Activated CD4-positive, alpha-beta T cell treated with anti-CD3 and anti-CD28 coated beads, Interleukin-2, Interleukin-6, amounts not matched to agents 100 ng/mL and 50 ng/mL, durations not matched to agents 16 hours and 8 hours (primary cell): ENCODE data around the gene PDSS1.

Experiments used
- DNase-seq: peaks from one replicate; pipeline ENCODE4 v3.0.0-alpha.2; 2020

PDSS1 gene

GRCh38 chr10:26700884-26701630 lies 3.6 kb downstream of the PDSS1 start:
- no peak for DNase-seq

DNA sequence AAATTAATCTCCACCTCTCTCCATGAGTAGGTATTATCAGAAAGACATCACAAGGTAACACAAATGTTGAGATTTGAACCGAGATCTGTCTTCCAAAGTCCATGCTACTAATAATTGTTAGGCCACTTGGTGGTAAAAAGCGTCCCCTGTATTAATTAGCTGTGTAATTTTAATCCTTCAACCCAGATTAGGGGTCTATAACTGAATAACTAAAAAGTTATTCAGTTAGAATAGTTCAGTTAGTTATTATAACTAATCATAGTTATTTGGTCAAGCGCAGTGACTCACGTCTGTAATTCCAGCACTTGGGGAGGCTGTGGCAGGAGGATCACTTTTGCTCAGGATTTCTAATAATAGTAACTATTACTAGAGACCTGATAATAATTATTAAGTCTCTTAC lies 5.6 kb downstream of the PDSS1 start:
- DNase-seq, result no peak

DNA sequence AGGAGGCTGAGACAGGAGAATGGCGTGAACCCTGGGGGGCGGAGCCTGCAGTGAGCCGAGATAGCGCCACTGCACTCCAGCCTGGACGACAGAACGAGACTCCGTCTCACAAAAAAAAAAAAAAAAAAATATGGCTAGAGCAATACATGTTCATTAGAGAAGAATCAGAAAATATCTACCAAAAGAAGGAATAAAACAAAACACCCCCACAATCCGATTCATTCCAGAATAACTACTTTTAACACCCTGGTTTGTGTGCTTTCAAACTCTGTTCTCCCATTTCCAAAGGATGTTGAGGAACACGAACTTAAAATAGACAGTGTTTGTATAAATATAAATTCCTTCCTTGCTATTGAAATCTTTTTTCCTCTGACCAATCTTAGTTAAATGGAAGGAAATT lies 6.5 kb downstream of the PDSS1 start:
- no peak for DNase-seq

- DNase-seq, result no peak
These were observed 8.7 kb downstream of the PDSS1 start for GRCh38 chr10:26706206-26706605.

GRCh38 chr10:26706936-26707335 lies 9.4 kb downstream of the PDSS1 start:
- DNase-seq, result no peak

DNA sequence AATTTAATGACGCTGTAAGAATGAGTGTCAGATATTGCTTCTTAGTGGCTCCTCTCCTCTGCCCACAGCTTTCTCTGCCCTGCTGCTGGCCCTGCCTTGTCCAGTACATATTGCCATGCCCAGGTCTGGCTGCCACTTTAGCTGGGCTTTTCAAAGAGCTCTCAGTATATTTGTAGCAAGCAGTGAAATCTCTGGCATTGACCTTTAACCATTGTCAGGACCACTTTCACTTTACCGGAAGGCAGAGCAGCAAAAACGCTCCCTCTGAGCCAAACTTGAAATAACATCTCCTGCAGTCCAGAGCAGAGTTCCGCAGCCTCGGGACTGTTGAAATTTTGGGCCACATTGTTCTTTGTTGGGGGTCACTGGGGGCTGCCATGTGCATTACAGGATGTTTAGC lies 13.8 kb downstream of the PDSS1 start:
- no peak for DNase-seq

- DNase-seq, result no peak
These were observed 17.1 kb downstream of the PDSS1 start for GRCh38 chr10:26714415-26715136.

- DNase-seq, result no peak
These were observed 17.6 kb downstream of the PDSS1 start for GRCh38 chr10:26715137-26715487.

GRCh38 chr10:26717476-26717875 lies 20.0 kb downstream of the PDSS1 start:
- no peak for DNase-seq

DNA sequence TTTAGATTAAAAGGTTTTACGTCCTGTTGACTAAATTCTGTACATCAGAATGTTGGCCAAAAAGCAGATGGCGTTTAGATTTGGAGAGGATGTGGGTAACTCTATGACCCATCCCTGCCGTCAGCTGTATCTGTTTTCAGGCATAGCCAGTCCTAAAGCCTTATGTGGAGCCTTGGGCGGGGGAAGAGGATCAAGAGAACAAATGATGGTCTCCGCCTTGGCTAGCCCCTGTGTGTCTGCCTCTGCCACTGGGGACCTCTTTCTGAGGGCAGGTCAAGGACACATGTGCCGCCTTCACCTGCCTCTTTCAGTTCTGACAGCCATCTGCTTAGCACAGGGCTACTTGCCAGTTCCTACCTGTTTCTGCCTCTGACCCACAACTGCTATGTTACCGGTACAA lies 24.1 kb downstream of the PDSS1 start:
- peak; percentile 81 for DNase-seq

GRCh38 chr10:26723016-26723415 lies 25.5 kb downstream of the PDSS1 start:
- no peak for DNase-seq

DNA sequence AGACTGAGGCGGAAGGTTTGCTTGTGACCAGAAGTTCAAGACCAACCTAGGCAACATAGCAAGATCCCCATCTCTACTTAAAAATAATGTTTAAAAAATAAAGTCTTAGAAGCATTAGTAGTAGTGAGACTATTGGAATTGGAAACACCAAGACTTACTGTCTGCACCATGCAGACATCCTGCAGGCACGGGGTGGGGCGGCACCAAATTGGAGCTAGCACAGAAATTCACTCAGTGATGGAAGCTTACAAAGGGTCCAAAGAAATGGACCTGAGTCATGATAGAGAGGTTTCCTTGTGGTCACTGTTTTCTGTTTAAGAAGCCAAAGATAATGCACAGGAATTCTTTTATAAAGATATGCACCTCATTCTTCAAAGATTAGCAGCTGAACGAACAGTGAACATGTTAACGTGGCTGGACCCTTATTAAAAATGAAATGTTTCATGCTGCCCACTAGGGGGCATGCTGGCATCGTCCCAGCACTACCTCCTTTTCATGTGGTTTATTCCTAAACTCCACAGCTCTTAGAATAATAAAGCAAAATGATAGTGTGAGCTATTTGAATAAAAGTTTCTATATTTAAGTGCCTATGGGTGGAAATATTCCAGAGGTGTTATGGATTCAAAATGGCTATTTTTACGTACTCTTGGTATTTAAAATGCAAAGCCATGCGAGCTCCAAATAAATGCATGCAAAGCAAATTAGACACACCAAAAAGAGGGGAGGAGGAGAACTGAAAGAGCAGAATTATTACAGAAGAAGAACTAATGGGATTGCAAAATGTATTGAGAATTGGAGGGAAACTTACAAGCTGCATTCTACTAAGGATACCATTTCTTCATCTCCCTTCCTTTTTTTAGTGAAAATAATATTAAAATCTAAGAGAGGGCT lies 28.6 kb downstream of the PDSS1 start:
- peak; percentile 50 for DNase-seq

GRCh38 chr10:26727005-26727404 lies 29.5 kb downstream of the PDSS1 start:
- DNase-seq, result no peak

DNA sequence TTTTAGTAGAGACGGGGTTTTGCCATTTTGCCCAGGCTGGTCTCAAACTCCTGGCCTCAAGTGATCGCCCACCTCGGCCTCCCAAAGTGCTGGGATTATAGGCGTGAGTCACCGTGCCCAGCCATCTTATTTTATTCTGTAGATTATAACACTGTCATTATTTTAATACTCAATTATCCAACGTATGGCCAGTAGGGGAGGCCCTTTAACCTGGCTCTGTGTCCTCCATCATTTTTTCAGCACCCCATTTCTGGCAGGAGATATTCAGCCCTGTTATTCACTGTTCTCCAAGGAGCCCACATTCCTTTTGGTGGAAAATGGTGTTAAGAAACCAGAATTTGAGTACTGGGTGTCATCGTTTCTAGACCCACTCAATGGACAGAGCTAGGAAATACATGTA lies 31.5 kb downstream of the PDSS1 start:
- no peak for DNase-seq

GRCh38 chr10:26729395-26729794 lies 31.9 kb downstream of the PDSS1 start:
- DNase-seq, result no peak

DNA sequence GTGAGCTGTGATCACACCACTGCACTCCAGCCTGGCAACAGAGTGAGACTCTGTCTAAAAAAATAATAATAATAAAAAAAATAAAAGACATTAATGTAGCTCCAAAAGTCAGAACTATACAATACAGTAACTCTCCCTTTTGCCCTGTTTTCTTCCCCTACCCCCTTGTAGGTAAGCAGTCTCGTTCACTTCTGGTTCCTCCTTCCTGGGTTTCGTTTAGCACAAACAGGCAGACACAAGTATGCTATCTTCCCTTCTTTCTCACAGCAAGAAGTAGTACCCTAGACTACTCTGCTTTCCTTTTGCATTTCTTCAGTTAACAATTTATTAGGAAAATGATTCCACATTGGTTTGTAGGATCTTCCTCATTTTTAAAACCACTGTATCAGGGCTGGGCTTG lies 33.1 kb downstream of the PDSS1 start:
- DNase-seq, result no peak

DNA sequence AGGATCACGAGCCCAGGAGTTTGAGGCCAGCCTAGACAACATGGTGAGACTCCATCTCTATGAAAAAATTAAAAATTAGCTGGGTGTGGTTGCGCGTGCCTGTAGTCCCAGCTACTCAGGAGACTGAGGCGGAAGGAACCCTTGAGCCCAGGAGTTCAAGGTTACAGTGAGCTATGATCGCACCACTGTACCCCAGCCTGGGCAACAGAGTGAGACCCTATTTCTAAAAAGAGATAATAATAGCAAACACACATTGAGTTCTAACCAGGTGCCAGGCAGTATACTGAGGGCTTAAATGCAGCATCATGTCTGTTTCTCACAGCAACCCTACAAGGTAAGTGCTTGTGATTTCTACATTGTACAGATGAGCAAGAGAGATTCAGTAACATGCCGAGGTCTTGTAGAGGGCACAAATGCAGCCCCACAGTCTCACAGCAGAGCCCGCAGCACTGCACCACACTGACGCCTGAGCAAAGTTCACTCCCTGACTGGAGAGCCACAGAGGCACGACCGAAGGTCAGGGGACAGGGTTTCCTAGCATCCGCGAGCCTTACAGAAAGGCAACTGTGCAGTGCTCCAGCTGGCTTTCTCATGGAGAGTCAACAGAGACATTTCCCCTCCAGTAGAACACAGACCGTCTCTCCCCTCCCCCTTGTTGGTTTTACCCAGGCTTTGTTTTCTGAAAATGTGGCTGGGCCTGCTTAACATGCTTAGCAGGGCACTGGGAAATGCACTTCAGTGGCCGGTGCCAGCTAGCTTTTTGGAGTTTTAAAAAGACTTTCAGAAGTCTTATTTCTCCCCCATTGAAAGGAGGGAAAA lies 36.5 kb downstream of the PDSS1 start:
- DNase-seq, result no peak

- no peak for DNase-seq
These were observed 37.9 kb downstream of the PDSS1 start for GRCh38 chr10:26735435-26735834.

DNA sequence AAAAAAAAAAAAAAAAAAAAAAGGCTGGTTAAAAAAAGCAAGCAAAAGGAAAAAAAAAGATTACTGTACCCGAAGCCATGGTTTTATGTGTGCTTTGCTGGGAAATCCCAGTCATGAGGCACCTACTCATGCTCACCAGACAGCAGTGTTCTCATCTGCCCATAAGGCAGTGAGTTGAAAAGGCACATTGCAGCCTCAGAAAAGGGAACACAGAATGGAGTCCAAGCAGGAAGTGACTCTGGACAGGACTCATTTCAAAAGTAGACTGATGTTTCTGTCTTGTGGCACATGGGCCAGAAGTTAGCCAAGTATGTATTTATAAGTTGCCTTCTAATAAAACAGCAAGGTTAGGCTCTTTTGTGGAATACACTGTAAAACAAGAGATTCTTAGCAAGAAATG lies 40.2 kb downstream of the PDSS1 start:
- DNase-seq, result peak; percentile 89

GRCh38 chr10:26738301-26738911 lies 40.9 kb downstream of the PDSS1 start:
- no peak for DNase-seq

DNA sequence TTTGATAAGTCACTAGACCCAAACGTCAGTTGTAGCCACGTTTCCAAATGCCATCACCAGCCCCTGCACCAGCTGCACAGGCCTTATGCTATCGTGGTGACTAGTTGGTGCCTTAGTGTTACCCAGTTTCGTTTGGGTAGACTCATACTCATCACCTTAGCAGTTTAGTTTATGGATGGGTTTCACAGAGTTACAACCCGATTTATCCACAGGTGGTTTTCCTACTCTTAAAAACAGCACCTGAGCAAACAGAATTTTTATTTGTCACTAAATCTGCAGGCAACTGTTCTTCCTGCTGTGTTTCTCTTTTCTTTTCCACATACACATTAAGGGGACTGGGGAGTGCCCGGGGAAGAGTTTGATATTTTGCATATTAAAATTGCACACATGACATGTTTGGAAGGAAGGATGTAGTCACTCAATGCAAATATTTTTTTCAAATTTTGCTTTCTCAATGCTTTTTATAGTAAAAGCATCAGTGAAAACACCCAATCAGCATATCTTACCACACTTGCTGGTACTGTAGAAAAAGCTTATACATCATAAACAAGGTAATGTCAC lies 41.6 kb downstream of the PDSS1 start:
- peak; percentile 80 for DNase-seq

DNA sequence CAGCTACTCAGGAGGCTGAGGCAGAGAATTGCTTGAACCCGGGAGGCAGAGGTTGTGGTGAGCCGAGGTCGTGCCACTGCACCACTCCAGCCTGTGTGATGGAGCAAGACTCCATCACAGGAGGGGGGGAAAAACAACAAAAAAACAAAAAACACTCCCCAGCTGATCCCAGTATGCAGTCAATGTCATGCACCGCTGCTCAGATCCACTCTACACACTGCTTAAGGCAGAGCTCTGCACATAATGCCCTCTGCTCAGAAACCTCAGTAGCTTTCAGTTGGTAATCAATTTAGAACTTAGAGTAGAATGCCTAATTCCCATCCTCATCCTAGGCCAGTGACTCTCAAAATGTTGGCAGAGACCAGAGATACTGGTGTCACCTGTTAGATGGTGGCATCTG lies 43.9 kb downstream of the PDSS1 start:
- DNase-seq, result no peak
